G401 (cell line): Measurements from ENCODE around the gene NIPAL3. TPM values are rescaled to one million over a fixed set of nuclear protein-coding genes. Genes with fewer than 3 reads are reported as not detected.
"Not testable (repeated sequence)": the region's sequence is repeated elsewhere in the genome, so short reads cannot be mapped to it uniquely, and the experiment has no call there.

Experiments used
- DNase-seq: peaks from one replicate; pipeline ENCODE4 v3.0.0-alpha.2; 2015; ENCODE audit warnings: low spot score
- in situ Hi-C: cut with HindIII; loops from 2 replicates; pipeline ENCODE4 v1.10.0; 2016; ENCODE audit warnings: low sequenced_read_pairs, mixed read lengths
- total RNA-seq: library from RNA; depleted of rRNA; stranded (reverse); fragments of >200 nt; shearing (Covaris generic); gene quantifications from 2 replicates; pipeline ENCODE4 v1.2.3, GENCODE V29; 2014

Gene NIPAL3
- total RNA-seq, 1 experiment from 2014 or later: 12.3 TPM

- in situ Hi-C loops: no loop called here
Measured at GRCh38 chr1:24443241-24443656, 27.6 kb downstream of the NIPAL3 start.

DNA sequence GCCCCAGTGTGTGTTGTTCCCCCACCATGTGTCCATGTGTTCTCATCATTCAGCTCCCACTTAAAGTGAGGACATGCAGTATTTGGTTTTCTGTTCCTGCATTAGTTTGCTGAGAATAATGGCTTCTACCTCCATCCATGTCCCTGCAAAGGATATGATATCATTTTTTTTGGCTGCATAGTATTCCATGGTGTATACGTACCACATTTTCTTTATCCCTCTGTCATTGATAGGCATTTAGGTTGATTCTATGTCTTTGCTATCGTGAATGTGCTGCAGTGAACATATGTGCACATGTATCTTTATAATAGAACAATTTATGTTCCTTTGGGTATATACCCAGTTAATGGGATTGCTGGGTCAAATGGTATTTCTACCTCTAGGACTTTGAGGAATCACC, 30.8 kb downstream of the NIPAL3 start:
- in situ Hi-C loops, DNase-seq: not testable (repeated sequence)

More at GRCh38 chr1:24443241-24443656, 27.6 kb downstream of the NIPAL3 start:
- DNase-seq: peak; percentile 45

DNA sequence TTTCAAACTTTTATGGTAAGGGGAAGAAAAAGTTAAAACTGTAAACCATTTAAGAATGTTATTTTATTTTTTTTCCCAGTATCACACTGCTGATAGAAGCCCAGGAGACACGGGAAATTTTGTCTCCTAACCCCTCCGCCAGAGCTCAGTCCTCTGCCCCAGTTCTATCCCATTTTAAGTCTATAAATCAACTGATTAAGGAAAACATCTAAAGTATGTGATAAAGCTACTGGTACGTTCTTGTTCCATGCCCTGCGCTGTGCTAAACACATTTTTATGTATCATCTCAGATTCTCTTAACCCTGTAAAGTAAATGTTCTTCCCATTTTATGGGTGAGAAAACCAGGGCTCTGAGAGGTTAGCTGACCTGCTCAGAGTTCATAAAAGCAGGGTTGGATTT, 34.7 kb downstream of the NIPAL3 start:
- in situ Hi-C loops: no loop called here
- DNase-seq: no peak

GRCh38 chr1:24450857-24451397, 35.3 kb downstream of the NIPAL3 start:
- DNase-seq: no peak
- in situ Hi-C loops: no loop called here

DNA sequence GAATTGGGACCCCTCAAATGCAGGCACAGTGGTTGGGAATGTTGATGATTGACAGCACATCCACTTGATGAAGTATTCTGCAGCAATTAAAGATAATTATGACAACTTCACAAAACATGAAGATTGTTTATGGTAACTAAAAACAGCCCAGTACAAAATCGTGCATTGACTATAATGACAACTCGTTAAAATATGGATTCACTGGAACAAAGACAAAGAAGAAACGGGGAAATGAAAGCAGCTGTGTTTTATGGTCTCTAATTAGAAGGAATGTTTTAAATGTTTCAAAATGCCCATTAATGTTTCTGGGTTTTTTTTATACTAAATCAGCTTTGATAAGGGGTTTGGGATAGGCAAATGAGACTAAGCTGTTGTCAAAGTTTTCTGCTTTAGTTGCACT, 36.1 kb downstream of the NIPAL3 start:
- in situ Hi-C loops: no loop called here
- DNase-seq: no peak

- in situ Hi-C loops: no loop called here
- DNase-seq: no peak
Measured at GRCh38 chr1:24452922-24453485, 37.4 kb downstream of the NIPAL3 start.

GRCh38 chr1:24454673-24455072, 39.1 kb downstream of the NIPAL3 start:
- no peak for DNase-seq
- in situ Hi-C loops: no loop called here

DNA sequence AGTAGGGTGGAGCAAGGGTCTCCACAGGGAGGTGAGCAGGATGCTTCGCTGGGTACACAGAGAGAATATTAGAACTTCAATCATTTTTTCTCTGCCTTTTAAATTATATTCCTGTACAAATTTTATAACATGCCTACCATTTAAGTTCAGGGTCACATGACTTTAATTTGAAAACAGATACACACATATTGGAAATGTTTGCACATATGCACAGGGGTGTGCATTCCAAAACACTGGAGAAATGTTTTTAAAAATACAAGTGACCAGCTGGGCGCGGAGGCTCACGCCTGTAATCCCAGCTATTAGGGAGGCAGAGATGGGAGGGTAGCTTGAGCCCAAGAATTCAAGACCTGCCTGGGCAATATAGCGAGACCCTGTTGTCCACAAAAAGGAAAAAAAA, 39.7 kb downstream of the NIPAL3 start:
- DNase-seq: no peak
- in situ Hi-C loops: no loop called here

GRCh38 chr1:24457866-24458265, 42.3 kb downstream of the NIPAL3 start:
- in situ Hi-C loops: no loop called here
- DNase-seq: no peak

- in situ Hi-C loops: no loop called here
- no peak for DNase-seq
Measured at GRCh38 chr1:24459551-24460266, 44.1 kb downstream of the NIPAL3 start.

- DNase-seq, in situ Hi-C loops: not testable (repeated sequence)
Measured at GRCh38 chr1:24462128-24462527, 46.5 kb downstream of the NIPAL3 start.

GRCh38 chr1:24463776-24464735, 48.5 kb downstream of the NIPAL3 start:
- in situ Hi-C loops: no loop called here
- DNase-seq: peak; percentile 39

DNA sequence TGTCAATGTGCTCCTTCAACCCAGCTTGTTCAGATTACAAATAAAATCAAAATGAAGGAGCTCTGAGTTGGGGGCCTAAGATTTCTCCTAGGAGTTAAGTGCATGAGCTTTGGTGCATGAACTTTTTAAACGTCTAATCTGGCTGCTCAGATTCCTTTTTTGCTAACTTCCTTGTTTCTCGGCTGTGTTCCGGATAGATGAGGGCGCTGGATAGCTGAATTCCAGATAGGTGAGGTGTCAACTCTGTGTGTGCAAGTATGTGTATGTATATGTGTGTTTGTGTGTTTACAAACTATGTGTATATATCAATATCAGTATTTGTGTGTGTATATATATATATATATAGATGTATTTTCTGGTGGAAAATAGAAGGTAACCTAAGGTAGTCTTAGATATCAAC, 49.5 kb downstream of the NIPAL3 start:
- in situ Hi-C loops: no loop called here
- no peak for DNase-seq

- in situ Hi-C loops: no loop called here
- DNase-seq: no peak
Measured at GRCh38 chr1:24465638-24466037, 50.0 kb downstream of the NIPAL3 start.

- no peak for DNase-seq
- in situ Hi-C loops: no loop called here
Measured at GRCh38 chr1:24468685-24469316, 53.2 kb downstream of the NIPAL3 start.

DNA sequence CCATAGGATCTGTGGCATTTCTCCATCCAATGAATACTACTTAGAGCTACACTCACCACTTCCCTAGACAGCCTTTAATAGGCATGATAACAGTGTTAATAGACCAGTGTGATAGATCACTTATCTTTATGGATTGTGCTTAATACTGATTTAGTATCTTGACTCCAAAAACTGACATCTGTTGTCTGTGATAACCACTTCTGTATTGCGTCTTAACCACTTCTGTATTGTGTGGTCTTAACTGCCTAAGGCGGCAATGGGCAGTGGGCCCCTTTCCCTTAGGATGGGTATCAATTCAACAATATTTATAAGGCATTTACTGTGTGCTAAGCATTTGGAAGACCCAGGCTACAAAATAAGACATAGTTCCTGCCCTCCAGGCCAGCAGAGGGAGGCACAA, 55.0 kb downstream of the NIPAL3 start:
- in situ Hi-C loops: no loop called here
- DNase-seq: no peak

DNA sequence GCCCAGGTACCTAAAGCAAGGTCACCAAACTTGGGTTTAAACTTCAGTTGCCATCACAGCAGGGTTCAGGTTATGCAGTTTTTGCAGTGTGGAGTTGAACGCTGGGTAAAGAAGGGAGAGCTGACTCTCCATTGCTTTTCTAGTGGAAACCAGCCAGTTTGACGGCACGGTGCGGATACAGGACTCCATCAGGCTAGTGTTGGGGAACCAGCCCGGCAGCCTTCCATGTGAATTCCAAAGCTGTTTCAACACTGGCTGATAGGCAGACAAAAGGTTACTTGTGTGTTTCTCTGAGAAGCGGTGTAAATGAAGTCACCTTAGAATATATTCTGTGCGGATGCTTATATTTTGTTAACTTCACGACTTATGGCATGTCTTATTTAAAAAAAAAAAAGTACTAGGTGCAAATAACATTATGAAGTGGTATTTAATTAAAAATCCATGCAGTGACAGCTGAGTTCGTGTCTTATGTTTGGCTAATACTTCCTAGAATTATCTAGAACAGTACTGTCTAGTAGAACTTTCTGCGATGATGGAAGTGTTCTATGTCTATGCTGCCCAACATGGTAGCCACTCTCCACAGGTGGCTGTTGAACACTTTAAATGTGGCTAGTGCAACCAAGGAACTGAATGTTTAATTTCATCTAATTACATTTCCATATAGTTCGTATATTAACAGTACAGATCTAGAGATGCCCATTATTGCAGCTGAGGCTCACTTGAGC, 57.1 kb downstream of the NIPAL3 start:
- DNase-seq: no peak
- in situ Hi-C loops: no loop called here

- in situ Hi-C loops: no loop called here
- DNase-seq: no peak
Measured at GRCh38 chr1:24474193-24474592, 58.6 kb downstream of the NIPAL3 start.

DNA sequence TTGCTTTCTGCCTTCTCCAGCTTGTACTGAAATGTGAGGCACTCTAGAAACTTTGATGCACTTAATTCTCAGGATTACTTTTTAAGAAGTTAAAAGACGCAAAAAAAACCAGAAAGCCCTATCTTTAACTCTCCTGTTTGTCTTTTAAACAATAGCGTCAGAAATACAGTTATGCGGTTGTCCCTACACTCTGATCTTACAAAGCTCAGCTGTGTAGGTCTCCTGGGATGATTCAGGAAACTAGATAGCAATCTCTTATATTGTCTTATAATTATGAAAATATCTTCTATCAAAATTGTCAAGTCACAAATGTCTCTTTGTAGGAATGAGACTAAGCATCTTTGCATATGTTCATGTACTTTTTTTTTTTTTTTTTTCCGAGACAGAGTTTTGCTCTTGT, 60.1 kb downstream of the NIPAL3 start:
- in situ Hi-C loops: no loop called here
- DNase-seq: no peak
